Jurkat, Clone E6-1 (cell line): Measurements from ENCODE around the gene NPTX1.

ENCODE experiments used
- DNase-seq: peaks from one replicate; pipeline ENCODE4 v3.0.0-alpha.2; 2011; ENCODE audit warnings: low read depth, low spot score
- H3K4me3 ChIP-seq: 2 replicates; pipeline ENCODE4 v1.5.1; 2011; ENCODE audit warnings: mild to moderate bottlenecking, low read length, control low read depth, moderate library complexity

NPTX1 gene

DNA sequence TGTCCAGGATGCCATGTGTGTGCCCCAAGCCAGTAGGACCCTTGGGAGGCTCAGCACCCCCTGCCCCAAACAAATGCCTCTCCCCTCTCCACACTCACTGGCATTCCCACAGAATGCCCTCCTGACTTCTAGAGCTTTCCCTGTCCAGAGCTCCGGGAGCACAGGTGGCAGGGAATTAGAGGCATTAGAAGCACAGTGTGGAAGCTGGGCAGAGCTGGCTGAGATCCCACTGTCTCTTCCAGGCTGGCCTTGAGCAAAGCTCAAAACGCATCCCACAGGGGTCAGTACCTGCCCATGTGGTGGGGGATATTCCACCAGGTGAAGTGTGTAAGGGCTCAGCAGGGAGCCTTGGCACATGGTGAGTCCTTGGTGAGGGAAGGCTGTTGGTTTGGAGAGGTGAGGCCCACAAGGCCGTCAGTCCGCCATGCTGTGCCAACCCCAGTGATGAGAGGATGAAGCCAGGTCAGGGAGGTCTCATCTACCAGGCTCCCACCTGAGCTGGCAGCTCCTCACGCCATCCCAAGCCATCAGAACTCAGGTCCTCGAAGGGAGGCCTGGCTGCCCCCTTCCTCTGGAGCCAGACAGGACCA is 43.4 kb downstream of the NPTX1 start:
- no peak for DNase-seq
- H3K4me3 ChIP-seq, result no peak overlapping the region

DNA sequence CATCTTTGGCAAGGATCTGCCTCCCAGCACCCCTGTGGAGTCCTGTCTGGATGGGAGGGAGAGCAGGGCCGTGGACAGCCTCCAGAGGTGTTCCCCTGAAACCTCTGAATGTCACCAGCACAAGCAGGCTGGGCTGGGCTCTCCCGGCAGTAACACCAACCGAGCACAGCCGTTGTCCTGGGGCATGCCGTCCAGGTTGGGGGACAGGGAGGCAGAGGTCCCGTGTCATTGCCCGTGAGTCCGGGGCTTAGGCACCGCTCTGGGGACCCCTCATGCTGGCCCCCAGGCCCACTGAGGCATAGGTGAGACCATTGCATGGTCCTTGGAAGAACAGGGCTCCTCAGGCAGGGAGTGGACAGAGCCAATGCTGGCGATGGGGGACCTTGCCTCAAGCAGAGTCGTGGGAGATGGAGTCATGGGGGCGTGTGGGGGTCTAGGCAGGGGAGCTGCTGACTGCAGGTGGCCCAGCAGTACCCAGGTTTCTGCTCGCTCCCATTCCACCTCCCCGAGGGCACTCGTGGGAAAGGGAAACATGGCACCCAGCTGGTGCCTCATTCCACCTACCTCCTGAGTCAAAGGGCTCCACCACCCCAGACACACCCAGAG is 44.0 kb downstream of the NPTX1 start:
- no peak overlapping the region for H3K4me3 ChIP-seq
- DNase-seq, result no peak

- no peak overlapping the region for H3K4me3 ChIP-seq
- no peak for DNase-seq
Measured at GRCh38 chr17:80431246-80432195, 44.9 kb downstream of the NPTX1 start.

GRCh38 chr17:80430446-80431245 is 45.8 kb downstream of the NPTX1 start:
- no peak overlapping the region for H3K4me3 ChIP-seq

GRCh38 chr17:80429356-80430275 is 46.8 kb downstream of the NPTX1 start:
- H3K4me3 ChIP-seq, result no peak overlapping the region
- no peak for DNase-seq

More at GRCh38 chr17:80430446-80431245, 45.8 kb downstream of the NPTX1 start:
- DNase-seq, result no peak

DNA sequence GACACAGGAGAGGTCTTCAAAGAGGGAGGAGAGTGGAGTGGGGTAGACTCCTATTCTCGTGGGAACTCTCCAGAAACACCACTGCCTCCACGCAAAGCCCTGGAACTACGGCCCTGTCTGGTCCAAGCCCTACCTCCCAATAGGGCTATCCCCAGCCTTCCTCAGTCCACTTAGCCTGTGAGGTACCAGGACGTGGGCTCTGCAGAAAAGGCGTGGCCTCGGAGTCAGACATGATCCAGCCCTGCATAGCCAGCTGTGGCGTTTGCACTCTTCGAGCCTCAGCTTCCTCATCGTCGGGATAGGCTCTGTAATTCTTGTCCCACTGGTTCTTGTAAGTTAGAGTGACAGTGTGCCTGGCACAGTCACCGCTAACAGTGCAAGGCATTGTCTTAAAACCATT is 47.6 kb downstream of the NPTX1 start:
- no peak overlapping the region for H3K4me3 ChIP-seq
- DNase-seq, result no peak

DNA sequence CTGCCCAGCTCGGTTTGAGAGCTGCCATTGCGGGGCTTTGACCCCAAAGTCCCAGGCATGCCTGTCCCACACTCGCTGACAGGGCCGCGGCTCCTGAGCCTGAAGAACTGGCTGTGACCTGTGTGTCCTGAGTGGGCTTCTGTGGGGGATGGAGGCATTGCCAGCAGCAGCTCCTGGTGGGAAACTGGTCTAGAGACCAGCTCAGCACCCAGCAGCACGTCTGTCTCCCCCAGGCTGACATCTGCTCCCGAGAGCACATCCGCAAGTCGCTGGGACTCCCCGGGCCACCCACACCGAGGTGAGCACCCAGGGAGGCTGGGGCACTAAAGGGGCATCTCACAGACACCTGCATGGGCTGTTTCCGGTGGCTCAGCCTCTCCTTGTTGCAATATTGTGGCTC is 48.0 kb downstream of the NPTX1 start:
- no peak overlapping the region for H3K4me3 ChIP-seq
- DNase-seq, result no peak

DNA sequence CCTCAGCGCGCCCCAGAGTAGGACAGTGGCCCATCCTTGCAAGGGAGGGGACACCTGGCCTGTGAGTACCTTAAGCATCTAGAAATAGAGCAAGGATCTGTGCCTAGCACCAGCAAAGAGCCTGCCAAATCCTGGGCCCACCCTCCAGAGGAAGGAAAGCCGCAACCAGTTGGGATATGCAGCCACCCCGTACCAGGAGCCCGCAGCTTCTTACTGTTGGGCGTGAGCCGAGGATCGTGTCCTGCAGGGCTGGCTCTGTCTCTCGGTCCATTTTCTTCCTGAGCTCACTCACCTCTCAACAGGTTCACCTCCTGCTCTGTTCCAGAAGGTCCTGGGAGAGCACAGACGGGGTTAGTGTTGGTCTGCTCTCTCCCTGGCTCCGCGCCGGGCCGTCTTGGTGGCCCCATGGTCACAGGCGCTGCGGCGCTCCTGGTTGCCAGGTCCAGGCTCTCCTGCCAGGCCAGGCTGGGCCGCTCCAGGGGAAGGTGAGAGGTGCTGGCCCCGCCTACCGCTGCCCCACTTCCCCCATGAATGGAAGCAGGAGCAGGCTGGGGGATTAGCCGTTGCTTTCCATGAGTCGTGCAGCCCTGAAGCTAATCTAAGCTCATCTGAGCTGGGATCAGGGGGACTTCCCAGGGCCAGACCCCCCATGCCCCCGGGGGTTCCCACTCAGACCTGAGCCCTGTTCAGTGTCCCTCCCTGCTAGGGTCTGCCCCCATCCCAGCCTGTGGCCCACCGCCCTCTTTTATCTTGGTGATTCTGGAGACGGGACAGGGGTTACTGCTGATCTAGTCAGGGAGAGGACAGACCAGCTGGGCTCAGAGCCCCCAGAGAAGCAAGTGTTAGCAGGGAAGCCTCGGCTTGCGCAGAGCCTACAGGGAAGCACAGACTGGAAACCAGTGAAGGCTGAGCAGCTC is 48.8 kb downstream of the NPTX1 start:
- no peak for DNase-seq
- no peak overlapping the region for H3K4me3 ChIP-seq

GRCh38 chr17:80426671-80427326 is 49.6 kb downstream of the NPTX1 start:
- no peak overlapping the region for H3K4me3 ChIP-seq
- peak; percentile 65 for DNase-seq

- H3K4me3 ChIP-seq, result no peak overlapping the region
- no peak for DNase-seq
Measured at GRCh38 chr17:80425835-80426426, 50.5 kb downstream of the NPTX1 start.

GRCh38 chr17:80424878-80425765 is 51.3 kb downstream of the NPTX1 start:
- H3K4me3 ChIP-seq, result no peak overlapping the region
- peak; percentile 53 for DNase-seq

- DNase-seq, result no peak
- no peak overlapping the region for H3K4me3 ChIP-seq
Measured at GRCh38 chr17:80424261-80424660, 52.1 kb downstream of the NPTX1 start.

GRCh38 chr17:80423536-80424225 is 52.7 kb downstream of the NPTX1 start:
- DNase-seq, result no peak
- no peak overlapping the region for H3K4me3 ChIP-seq

- no peak overlapping the region for H3K4me3 ChIP-seq
- no peak for DNase-seq
Measured at GRCh38 chr17:80422981-80423380, 53.4 kb downstream of the NPTX1 start.

DNA sequence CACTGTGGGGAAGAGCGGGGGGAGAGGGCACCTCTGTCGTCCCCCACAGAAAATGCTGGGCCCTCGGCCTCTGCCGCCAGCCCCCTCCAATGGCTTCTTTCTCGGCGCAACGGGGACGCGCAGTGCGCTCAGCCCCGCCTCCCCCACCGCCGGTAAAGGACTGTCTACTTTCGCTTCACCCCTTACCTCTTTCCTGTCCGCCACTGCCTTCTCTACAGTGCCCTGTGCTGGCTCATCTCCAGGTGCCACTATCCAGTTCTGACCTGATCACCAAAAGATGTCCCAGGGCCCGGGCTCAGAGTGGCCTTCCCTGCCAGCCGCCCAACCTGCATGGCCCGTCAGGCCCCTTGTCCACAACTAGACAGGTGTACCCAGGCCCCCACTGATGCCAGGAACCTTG is 54.1 kb downstream of the NPTX1 start:
- no peak overlapping the region for H3K4me3 ChIP-seq
- no peak for DNase-seq
